HG02588 (cell line): ENCODE measurements around the gene TLN1.

ENCODE experiments used
- ATAC-seq: cut with Tn5 transposase; IDR thresholded peaks from one replicate; pipeline ENCODE4 v1.9.1; 2021; ENCODE audit warnings: mild to moderate bottlenecking, moderate library complexity; ENCODE audit not compliant: unreplicated experiment

Gene TLN1

GRCh38 chr9:35688558-35689541, 43.1 kb downstream of the TLN1 start:
- no peak for ATAC-seq

GRCh38 chr9:35687972-35688557, 43.9 kb downstream of the TLN1 start:
- ATAC-seq: no peak

- ATAC-seq: no peak
These were observed 44.7 kb downstream of the TLN1 start for GRCh38 chr9:35687306-35687705.

GRCh38 chr9:35686222-35687203, 45.5 kb downstream of the TLN1 start:
- no peak for ATAC-seq

GRCh38 chr9:35685506-35685905, 46.5 kb downstream of the TLN1 start:
- ATAC-seq: no peak

GRCh38 chr9:35684921-35685320, 47.1 kb downstream of the TLN1 start:
- ATAC-seq: no peak

GRCh38 chr9:35683323-35683722, 48.7 kb downstream of the TLN1 start:
- ATAC-seq: no peak

- ATAC-seq: no peak
These were observed 49.3 kb downstream of the TLN1 start for GRCh38 chr9:35682520-35683315.

- ATAC-seq: no peak
These were observed 49.9 kb downstream of the TLN1 start for GRCh38 chr9:35682051-35682450.

- ATAC-seq: no peak
These were observed 50.5 kb downstream of the TLN1 start for GRCh38 chr9:35681341-35682002.

GRCh38 chr9:35680331-35681105, 51.5 kb downstream of the TLN1 start:
- ATAC-seq: no peak

GRCh38 chr9:35679766-35680330, 52.1 kb downstream of the TLN1 start:
- ATAC-seq: no peak

- no peak for ATAC-seq
These were observed 52.9 kb downstream of the TLN1 start for GRCh38 chr9:35679091-35679490.

- peak; percentile 46 for ATAC-seq
These were observed 56.1 kb downstream of the TLN1 start for GRCh38 chr9:35675732-35676392.

- ATAC-seq: no peak
These were observed 56.8 kb downstream of the TLN1 start for GRCh38 chr9:35675204-35675603.

- ATAC-seq: no peak
These were observed 58.0 kb downstream of the TLN1 start for GRCh38 chr9:35674025-35674361.

GRCh38 chr9:35673132-35674024, 58.6 kb downstream of the TLN1 start, which contains the start of gene CA9:
Gene CA9, plus strand, starts transcription at chr9:35673928. Its CDS starts 32 bp downstream, at chr9:35673960.
- ATAC-seq: no peak
